ENCODE data around the gene SNX30. TPM values are rescaled to one million over a fixed set of nuclear protein-coding genes. Genes with fewer than 3 reads are reported as not detected.

SNX30 gene
- total and polyA plus RNA-seq, 7 donors, result 0.55 to 2.8 (median 1.6) TPM

- WGBS, 3 donors, result 71 to 85% (median 84%) methylated on average over 2 of the region's 2 CpGs
- no peak for ATAC-seq
- intact Hi-C loops (cut with DNase I), result no loop called here
- H3K36me3 ChIP-seq (ENCODE audit: insufficient read depth in 1 of 2, low read depth in 1 of 2), result peaks cover 0 to 5% of the 10 kb centered on the region in 2 donors
- H3K4me1 ChIP-seq, result peaks cover 6% of the 10 kb centered on the region
- no peaks in the 10 kb centered on the region for H3K27me3 ChIP-seq (ENCODE audit: insufficient read depth in 3 of 3, low read length in 2 of 3)
- H3K4me3 ChIP-seq, result no peak overlapping the region
- no peak for TF ChIP-seq CTCF (IDR thresholded peaks at IDR 0.05)
- H3K27ac ChIP-seq, result no peak overlapping the region
- no peak for DNase-seq
- no peaks in the 10 kb centered on the region for H3K9me3 ChIP-seq
Measured at GRCh38 chr9:112863746-112864145, 113.2 kb downstream of the SNX30 start.

- Histone ChIP-seq H3K27me3 (ENCODE audit: insufficient read depth in 3 of 3, low read length in 2 of 3) (no peaks in the 10 kb centered on the region), H3K9me3 (no peaks in the 10 kb centered on the region), H3K27ac (no peak overlapping the region), H3K36me3 (ENCODE audit: insufficient read depth in 1 of 2, low read depth in 1 of 2) (peaks cover 0 to 6% of the 10 kb centered on the region in 2 donors), H3K4me1 (peaks cover 13% of the 10 kb centered on the region), H3K4me3 (no peak overlapping the region)
- ATAC-seq (no peak), DNase-seq (no peak)
- intact Hi-C loops (cut with DNase I), result no loop called here
- WGBS, 3 donors, result 60 to 76% (median 67%) methylated on average over 3 of the region's 3 CpGs
- no peak for TF ChIP-seq CTCF (IDR thresholded peaks at IDR 0.05)
Measured at GRCh38 chr9:112864403-112864802, 113.8 kb downstream of the SNX30 start.

GRCh38 chr9:112864982-112865381 is 114.4 kb downstream of the SNX30 start:
- TF ChIP-seq CTCF (IDR thresholded peaks at IDR 0.05), result no peak
- H3K4me1 ChIP-seq, result peaks cover 18% of the 10 kb centered on the region
- no peak overlapping the region for H3K4me3 ChIP-seq
- H3K36me3 ChIP-seq (ENCODE audit: insufficient read depth in 1 of 2, low read depth in 1 of 2), result peaks cover 0 to 11% of the 10 kb centered on the region in 2 donors
- H3K27me3 ChIP-seq (ENCODE audit: insufficient read depth in 3 of 3, low read length in 2 of 3), result no peaks in the 10 kb centered on the region
- ATAC-seq (no peak), DNase-seq (no peak)
- no peak overlapping the region for H3K27ac ChIP-seq
- H3K9me3 ChIP-seq, result no peaks in the 10 kb centered on the region
- WGBS, 3 donors, result 98 to 99% (median 98%) methylated on average over 7 of the region's 7 CpGs
- intact Hi-C loops (cut with DNase I), result no loop called here

GRCh38 chr9:112866662-112867274 is 116.2 kb downstream of the SNX30 start:
- no peaks in the 10 kb centered on the region for H3K9me3 ChIP-seq
- peaks cover 0 to 18% of the 10 kb centered on the region in 2 donors for H3K36me3 ChIP-seq (ENCODE audit: insufficient read depth in 1 of 2, low read depth in 1 of 2)
- ATAC-seq, result no peak
- H3K4me3 ChIP-seq, result no peak overlapping the region
- intact Hi-C loops (cut with DNase I), result no loop called here
- H3K27ac ChIP-seq, result no peak overlapping the region
- peaks cover 18% of the 10 kb centered on the region for H3K4me1 ChIP-seq
- DNase-seq, result no peak
- 93 to 95% (median 95%) methylated on average over 1 of the region's 1 CpG for WGBS, 3 donors
- TF ChIP-seq CTCF (IDR thresholded peaks at IDR 0.05), result no peak
- no peaks in the 10 kb centered on the region for H3K27me3 ChIP-seq (ENCODE audit: insufficient read depth in 3 of 3, low read length in 2 of 3)

All from psoas muscle (tissue), 8 donors.